GM15510 (cell line): Measurements from ENCODE around the gene EHF.

Experiments
- POLR2A ChIP-seq: IDR thresholded peaks from 3 replicates; pipeline ENCODE4 v1.6.1; 2011; ENCODE audit warnings: borderline replicate concordance; ENCODE audit not compliant: insufficient read length; ENCODE audit errors: extremely low read depth

The EHF gene

GRCh38 chr11:34631297-34631696, 10.4 kb downstream of the EHF start:
- TF ChIP-seq POLR2A, result no peak

- no peak for TF ChIP-seq POLR2A
These were observed 10.8 kb downstream of the EHF start for GRCh38 chr11:34631737-34632104.

- no peak for TF ChIP-seq POLR2A
These were observed 11.4 kb downstream of the EHF start for GRCh38 chr11:34632105-34632791.

GRCh38 chr11:34633640-34633989, 12.7 kb downstream of the EHF start:
- no peak for TF ChIP-seq POLR2A

- TF ChIP-seq POLR2A, result no peak
These were observed 13.2 kb downstream of the EHF start for GRCh38 chr11:34633990-34634693.

- no peak for TF ChIP-seq POLR2A
These were observed 13.8 kb downstream of the EHF start for GRCh38 chr11:34634694-34635062.

- TF ChIP-seq POLR2A, result no peak
These were observed 15.2 kb downstream of the EHF start for GRCh38 chr11:34636127-34636526.

GRCh38 chr11:34637303-34637702, 16.4 kb downstream of the EHF start:
- TF ChIP-seq POLR2A, result no peak

GRCh38 chr11:34638897-34639296, 18.0 kb downstream of the EHF start:
- TF ChIP-seq POLR2A, result no peak

- no peak for TF ChIP-seq POLR2A
These were observed 18.7 kb downstream of the EHF start for GRCh38 chr11:34639545-34639944.

- no peak for TF ChIP-seq POLR2A
These were observed 19.4 kb downstream of the EHF start for GRCh38 chr11:34640050-34640923.

- TF ChIP-seq POLR2A, result no peak
These were observed 20.0 kb downstream of the EHF start for GRCh38 chr11:34640924-34641275.

GRCh38 chr11:34641456-34641855, 20.6 kb downstream of the EHF start:
- no peak for TF ChIP-seq POLR2A

GRCh38 chr11:34642001-34642554, 21.2 kb downstream of the EHF start:
- TF ChIP-seq POLR2A, result no peak

GRCh38 chr11:34642873-34643272, 22.0 kb downstream of the EHF start:
- TF ChIP-seq POLR2A, result no peak
